GM12878 (cell line): Measurements from ENCODE around the gene WWC2. TPM values are rescaled to one million over a fixed set of nuclear protein-coding genes. Genes with fewer than 3 reads are reported as not detected.
"Not testable (repeated sequence)": the region's sequence is repeated elsewhere in the genome, so short reads cannot be mapped to it uniquely, and the experiment has no call there.

ENCODE experiments used
- ATAC-seq: fragments of 200-7000 bp; cut with Tn5 transposase; 3 replicates; pipeline ENCODE4 v1.9.1; 2020; ENCODE audit warnings: mild to moderate bottlenecking, moderate library complexity
- BruUV-seq: library from RNA; stranded (reverse); fragments of 400-500 nt; replicated peaks from 2 replicates; lab custom pipeline; 2021; lab: Mats Ljungman, UMichigan
- CTCF ChIA-PET: fragments of 300-600 bp; sonication (Branson Sonifier 250); formaldehyde crosslinking; extraction: SDS; loops from one replicate; lab custom pipeline; 2021; ENCODE audit warnings: inconsistent platforms; lab: Yijun Ruan, JAX
- POLR2A ChIA-PET: fragments of 350-600 bp; formaldehyde crosslinking; extraction: SDS; loops from one replicate; lab custom pipeline; 2021; ENCODE audit warnings: inconsistent platforms; lab: Charles Lee
- RAD21 ChIA-PET: fragments of 300-600 bp; sonication (Branson Sonifier 250); formaldehyde crosslinking; loops from one replicate; lab custom pipeline; 2023; ENCODE audit warnings: antibody characterized with exemption; ENCODE audit not compliant: unreplicated experiment; lab: Charles Lee
- SMC1A ChIA-PET: fragments of 300-600 bp; sonication (Branson Sonifier 250); formaldehyde crosslinking; loops from one replicate; lab custom pipeline; 2023; ENCODE audit not compliant: unreplicated experiment, uncharacterized antibody; lab: Charles Lee
- DNase-seq: peaks from one replicate; pipeline ENCODE4 v3.0.0-alpha.2; 2011; ENCODE audit warnings: low read depth, low spot score
- FAIRE-seq: peaks from 3 replicates; lab custom pipeline; 2011; peaks lifted over from hg19 to GRCh38; lab: Jason Lieb, UNC
- H2AFZ ChIP-seq: 2 replicates; pipeline ENCODE4 v1.6.0; 2011; ENCODE audit warnings: low read depth, low read length, control low read depth; ENCODE audit not compliant: control insufficient read depth
- H3K27ac ChIP-seq: 2 replicates; pipeline ENCODE4 v1.5.1; 2011; ENCODE audit warnings: control low read depth; ENCODE audit not compliant: control insufficient read depth, insufficient read depth
- H3K27me3 ChIP-seq, 2 experiments: replicated peaks in 1 of 2; 2 replicates each; pipeline versions ENCODE4 v1.6.0 to v1.6.1; 2011; ENCODE audit warnings: low read length in 1 of 2; ENCODE audit not compliant: control insufficient read depth in 2 of 2, insufficient read depth in 2 of 2
- H3K36me3 ChIP-seq, 2 experiments: 2 replicates each; pipeline ENCODE4 v1.5.1; 2011; ENCODE audit warnings: low read length in 1 of 2; ENCODE audit not compliant: control insufficient read depth in 2 of 2, insufficient read depth in 2 of 2
- H3K4me1 ChIP-seq: 2 replicates; pipeline ENCODE4 v1.6.1; 2011; ENCODE audit warnings: mild to moderate bottlenecking, low read length, moderate library complexity, mixed read lengths; ENCODE audit not compliant: control insufficient read depth, insufficient read depth
- H3K4me2 ChIP-seq: 2 replicates; pipeline ENCODE4 v1.6.0; 2011; ENCODE audit warnings: control low read depth; ENCODE audit not compliant: control insufficient read depth, insufficient read depth
- H3K4me3 ChIP-seq: fragments of 200-600 bp; sonication (generic); 2 replicates; pipeline ENCODE4 v1.5.1; 2016
- H3K79me2 ChIP-seq: 2 replicates; pipeline ENCODE4 v1.6.0; 2011; ENCODE audit warnings: low read length; ENCODE audit not compliant: control insufficient read depth, insufficient read depth
- H3K9ac ChIP-seq: 2 replicates; pipeline ENCODE4 v1.8.0; 2011; ENCODE audit warnings: low read length, control low read depth, mixed read lengths; ENCODE audit not compliant: control insufficient read depth, insufficient read depth
- H3K9me3 ChIP-seq: replicated peaks from 3 replicates; pipeline ENCODE4 v1.5.1; 2011; ENCODE audit warnings: mild to moderate bottlenecking, low read length; ENCODE audit not compliant: control insufficient read depth, insufficient read depth
- H4K20me1 ChIP-seq: 2 replicates; pipeline ENCODE4 v1.6.0; 2011; ENCODE audit not compliant: control insufficient read depth, insufficient read depth
- BCLAF1 ChIP-seq: fragments of 450-650 bp; IDR thresholded peaks from 2 replicates; pipeline ENCODE4 v1.6.1; 2017; ENCODE audit warnings: antibody characterized with exemption, mild to moderate bottlenecking, moderate library complexity
- BRCA1 ChIP-seq: IDR thresholded peaks from 2 replicates; pipeline ENCODE4 v1.6.1; 2011; ENCODE audit warnings: low read depth, low read length, improper control_type of control experiment
- CBFB ChIP-seq: IDR thresholded peaks from 2 replicates; pipeline ENCODE4 v1.6.1; 2016; ENCODE audit warnings: antibody characterized with exemption, low read depth
- CHD1 ChIP-seq: IDR thresholded peaks from 2 replicates; pipeline ENCODE4 v1.6.1; 2012; ENCODE audit warnings: low read depth, low read length, improper control_type of control experiment
- ESRRA ChIP-seq: IDR thresholded peaks from 2 replicates; pipeline ENCODE4 v1.6.1; 2012; ENCODE audit warnings: mild to moderate bottlenecking, low read length, improper control_type of control experiment
- NBN ChIP-seq: fragments of 450-650 bp; IDR thresholded peaks from 2 replicates; pipeline ENCODE4 v1.6.1; 2016
- NR2F1 ChIP-seq: fragments of 450-650 bp; conservative IDR thresholded peaks from 2 replicates; pipeline ENCODE4 v1.6.1; 2017; ENCODE audit warnings: mild to moderate bottlenecking
- PBX3 ChIP-seq: IDR thresholded peaks from 2 replicates; pipeline ENCODE4 v1.6.1; 2011; ENCODE audit warnings: mild to moderate bottlenecking, low read depth, low read length, moderate library complexity; ENCODE audit not compliant: insufficient replicate concordance
- POLR2A ChIP-seq: IDR thresholded peaks from 2 replicates; pipeline ENCODE4 v1.6.1; 2011; ENCODE audit warnings: low read depth, mild to moderate bottlenecking, low read length
- SREBF2 ChIP-seq: IDR thresholded peaks from 2 replicates; pipeline ENCODE4 v1.6.1; 2012; ENCODE audit warnings: mild to moderate bottlenecking, low read length
- SRF ChIP-seq, 2 experiments: IDR thresholded peaks; 2 replicates each; pipeline ENCODE4 v1.6.1; 2011; ENCODE audit warnings: low read depth in 2 of 2, low read length in 2 of 2, mild to moderate bottlenecking in 1 of 2, moderate library complexity in 1 of 2
- WGBS: methylation state at CpG from one replicate; pipeline ENCODE4 v1.1.6; 2016; ENCODE audit warnings: low lambda C conversion rate; ENCODE audit not compliant: insufficient replicate concordance, insufficient coverage; ENCODE audit errors: missing lambda C conversion rate; 5-methylcytosine and 5-hydroxymethylcytosine counted together
- in situ Hi-C: fragments of 300-500 bp; cut with MboI; formaldehyde crosslinking; loops from 9 replicates; pipeline ENCODE4 v1.14.3; 2018; ENCODE audit warnings: mixed read lengths
- intact Hi-C: fragments of 100-400 bp; cut with micrococcal nuclease; formaldehyde crosslinking; loops from one replicate; pipeline ENCODE4 v1.14.2; 2022; ENCODE audit not compliant: unreplicated experiment
- polyA plus RNA-seq, 11 experiments: library from polyadenylated mRNA; depleted of rRNA in 4 of 11; unstranded in 6 of 11; stranded (reverse) in 5 of 11; fragments of >200 nt; fragmentation: Nextera tagmentation in 4 of 11; fragmentation: Illumina TruSeq in 1 of 11; extraction: Ambion mirVana in 4 of 11; extraction: Trizol in 1 of 11; gene quantifications; 1 replicate in 1 of 11; 2 replicates in 10 of 11; pipeline versions ENCODE4 v1.2.1 to v1.2.3, GENCODE V29; 2011 to 2016; ENCODE audit warnings: inconsistent platforms in 2 of 11, missing spikeins in 2 of 11, low read depth in 1 of 11
- total RNA-seq, 4 experiments: library from RNA; depleted of rRNA in 3 of 4; stranded (reverse); fragments of >200 nt in 3 of 4; fragmentation: Illumina TruSeq in 1 of 4; extraction: Trizol in 1 of 4; gene quantifications; 2 replicates each; pipeline versions ENCODE4 v1.2.1 to v1.2.3, GENCODE V29; 2013 to 2021

Gene WWC2
- total and polyA plus RNA-seq, 10 of the 15 experiments (the other 5 are each of a cell fraction or from before 2014, with no cell fraction given), result 0.02 to 0.72 (median 0.06) TPM; not detected in 3

- H3K4me2 ChIP-seq, H2AFZ ChIP-seq, DNase-seq, H3K9ac ChIP-seq, H3K27ac ChIP-seq, CTCF ChIA-PET, H3K4me3 ChIP-seq, H3K27me3 ChIP-seq, H3K36me3 ChIP-seq, H3K79me2 ChIP-seq, SMC1A ChIA-PET, RAD21 ChIA-PET, ATAC-seq, intact Hi-C loops, H3K4me1 ChIP-seq, H3K9me3 ChIP-seq, H4K20me1 ChIP-seq, FAIRE-seq, in situ Hi-C loops, BruUV-seq: not testable (repeated sequence)
- POLR2A ChIA-PET, result interaction anchor here (0.7 kb wide), 1 partner anchor 12 kb away, joined by 3 read pairs; no protein-coding TSS in a partner anchor
- WGBS, result 54% methylated on average over 11 of the region's 11 CpGs
These were observed 225.0 kb downstream of the WWC2 start for GRCh38 chr4:183324056-183324455.

DNA sequence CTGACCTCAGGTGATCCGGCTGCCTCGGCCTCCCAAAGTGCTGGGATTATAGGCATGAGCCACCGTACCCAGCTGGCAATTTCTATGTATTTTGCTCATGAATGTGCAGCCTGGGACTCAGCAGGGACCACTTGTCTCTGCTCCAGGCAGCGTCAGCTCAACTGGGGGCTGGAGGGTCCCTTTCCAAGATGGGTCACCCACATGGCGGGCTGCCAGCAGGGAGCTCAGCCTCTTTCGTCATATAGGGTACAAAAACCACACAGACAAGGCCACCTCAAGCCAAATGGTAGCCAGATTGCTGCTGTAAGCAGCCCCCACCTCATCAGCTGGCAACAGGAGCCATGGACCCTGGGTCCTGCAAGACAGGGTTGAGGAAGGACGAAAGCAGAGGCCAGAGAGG is 225.6 kb downstream of the WWC2 start:
- no TSS peak for BruUV-seq
- no peak for ATAC-seq
- POLR2A ChIA-PET, result no interaction called here
- intact Hi-C loops (no loop called here), in situ Hi-C loops (no loop called here)
- WGBS, result 41% methylated on average over 7 of the region's 7 CpGs
- Histone ChIP-seq H3K36me3 (no peaks in the 10 kb centered on the region), H4K20me1 (no peaks in the 10 kb centered on the region), H3K9me3 (no peaks in the 10 kb centered on the region; the same call in 2 of the 3 replicates), H3K4me3 (no peak overlapping the region), H3K4me1 (no peaks in the 10 kb centered on the region), H2AFZ (no peak overlapping the region), H3K9ac (no peak overlapping the region), H3K27ac (no peak overlapping the region), H3K27me3 (no peaks in the 10 kb centered on the region; a peak in 1 of 4 replicates)
- CTCF ChIA-PET, result no interaction called here
- FAIRE-seq, result no peak
- no peak for DNase-seq
- SMC1A ChIA-PET, result no interaction called here
- TF ChIP-seq PBX3 (no peak), ESRRA (no peak), BCLAF1 (no peak), NR2F1 (no peak), NBN (no peak), POLR2A (no peak), SREBF2 (no peak), BRCA1 (no peak), SRF (IDR thresholded peaks at IDR 0.05; ENCODE audit: low read depth in 2 of 2, low read length in 2 of 2) (no peak), CBFB (no peak), CHD1 (no peak)
- TF ChIP-seq, all 136 proteins: peak for 0
- no peak overlapping the region for H3K4me2 ChIP-seq
- no peaks in the 10 kb centered on the region for H3K79me2 ChIP-seq
- RAD21 ChIA-PET, result no interaction called here
